Measurements from ENCODE around the gene ARHGAP11A.

The ARHGAP11A gene

DNA sequence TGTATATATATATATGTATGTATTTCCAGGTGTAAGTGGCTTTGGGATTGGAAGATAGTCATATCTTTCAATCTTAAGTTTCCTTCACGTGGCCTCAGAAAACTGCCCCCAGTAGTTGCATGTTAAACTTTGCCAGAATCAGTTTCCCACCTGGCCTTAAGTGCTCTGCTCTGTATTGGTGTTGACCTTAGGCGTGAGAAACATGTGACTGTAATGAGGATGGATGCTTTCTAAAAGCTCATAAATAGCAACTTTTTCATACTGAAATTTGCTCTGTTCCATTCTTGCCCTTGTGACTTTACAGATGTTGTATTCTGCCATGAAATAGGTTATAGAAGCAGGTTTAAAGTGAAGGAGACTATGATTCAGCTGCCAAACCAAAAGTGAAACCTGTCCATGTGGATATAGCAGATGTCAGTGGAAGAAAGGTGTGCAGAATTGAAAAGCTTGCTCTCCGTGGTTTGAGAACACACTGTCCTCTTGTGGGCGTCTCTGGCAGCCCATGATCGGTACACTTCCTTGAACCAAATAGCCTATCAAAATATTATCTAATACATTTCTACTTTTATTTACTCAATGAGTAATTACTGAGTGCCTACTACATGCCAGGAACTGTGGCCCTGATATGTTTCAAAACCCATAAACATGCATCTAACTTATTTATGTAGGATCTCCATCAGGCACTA lies 42.0 kb downstream of the ARHGAP11A start:
- no peak for DNase-seq (ENCODE audit: low spot score)

DNA sequence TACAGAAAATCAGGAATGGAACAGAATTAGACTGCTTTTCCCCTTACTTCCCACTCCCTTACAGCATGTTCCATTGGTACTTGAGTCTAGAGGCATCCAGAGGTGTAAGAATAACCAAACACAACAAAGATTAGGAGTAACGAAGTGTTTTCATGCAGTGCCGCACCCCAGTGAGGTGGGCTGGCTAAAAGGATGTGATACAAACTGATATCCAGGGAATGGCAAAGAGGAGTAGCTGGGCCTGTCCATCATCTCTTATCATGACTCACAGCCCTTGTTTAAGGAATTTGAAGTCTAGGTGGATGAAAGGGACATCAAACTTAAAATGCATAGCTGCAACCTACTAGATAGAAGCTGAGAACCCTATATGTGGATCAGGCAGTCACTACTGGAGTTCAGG lies 42.6 kb downstream of the ARHGAP11A start:
- no peak for DNase-seq (ENCODE audit: low spot score)

DNA sequence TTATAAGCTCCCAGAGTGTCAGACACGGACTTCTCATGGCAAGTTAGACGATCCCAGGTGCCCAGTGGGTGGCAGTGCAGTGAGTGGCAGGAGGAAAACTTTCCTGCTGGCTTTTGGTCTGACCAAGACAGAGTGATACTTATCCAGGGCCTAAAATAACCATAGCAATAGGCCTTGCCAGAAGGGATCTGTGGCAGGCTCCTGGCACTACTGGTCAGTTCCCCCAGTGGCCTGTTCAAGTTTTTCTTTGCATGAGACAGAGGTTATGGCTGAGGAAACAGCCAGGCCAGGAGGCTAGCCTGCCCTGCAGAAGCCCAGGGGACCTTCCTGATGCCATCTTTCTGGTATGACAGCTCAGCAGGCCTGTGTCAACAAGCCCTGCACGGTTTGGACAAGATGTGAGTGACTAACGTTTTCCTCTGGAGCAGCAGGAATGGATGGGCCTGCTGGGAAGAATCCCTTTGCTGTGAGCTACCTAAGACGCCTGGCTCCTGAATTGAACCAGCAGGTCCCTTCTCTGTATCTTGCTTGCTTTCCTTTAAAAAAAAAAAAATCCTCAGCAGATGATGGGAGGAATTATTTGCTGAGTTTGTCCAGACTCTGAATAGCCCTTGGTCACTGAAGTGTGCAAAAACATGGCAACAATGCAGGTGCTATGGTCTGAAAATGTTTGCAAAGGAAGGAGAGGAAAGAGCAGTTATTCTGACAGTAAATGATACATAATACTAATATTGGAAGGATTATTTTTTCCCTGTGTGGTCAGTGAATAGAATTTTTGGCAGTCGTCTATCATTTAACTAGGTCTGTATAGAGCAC lies 44.2 kb downstream of the ARHGAP11A start:
- no peak for DNase-seq (ENCODE audit: low spot score)

DNA sequence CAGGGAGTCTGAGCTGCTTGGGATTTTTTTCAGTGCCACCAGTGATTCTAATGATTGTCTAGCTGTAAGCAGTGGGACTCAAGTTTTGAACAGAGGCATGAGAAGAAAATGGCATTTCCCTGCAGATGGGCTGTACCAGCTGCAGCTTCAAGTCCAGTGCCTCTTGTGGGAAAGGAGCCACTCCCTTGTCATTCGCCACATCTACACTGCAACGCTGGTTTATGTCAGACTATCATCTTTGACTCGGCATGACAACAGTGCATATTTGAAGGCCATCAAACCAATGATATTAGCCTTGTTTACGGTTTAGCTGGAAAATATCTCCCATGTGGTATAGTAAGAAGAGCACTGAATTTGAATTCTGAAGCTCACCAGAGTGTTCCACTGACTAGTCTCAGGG lies 48.4 kb downstream of the ARHGAP11A start:
- DNase-seq (ENCODE audit: low spot score), result no peak

DNA sequence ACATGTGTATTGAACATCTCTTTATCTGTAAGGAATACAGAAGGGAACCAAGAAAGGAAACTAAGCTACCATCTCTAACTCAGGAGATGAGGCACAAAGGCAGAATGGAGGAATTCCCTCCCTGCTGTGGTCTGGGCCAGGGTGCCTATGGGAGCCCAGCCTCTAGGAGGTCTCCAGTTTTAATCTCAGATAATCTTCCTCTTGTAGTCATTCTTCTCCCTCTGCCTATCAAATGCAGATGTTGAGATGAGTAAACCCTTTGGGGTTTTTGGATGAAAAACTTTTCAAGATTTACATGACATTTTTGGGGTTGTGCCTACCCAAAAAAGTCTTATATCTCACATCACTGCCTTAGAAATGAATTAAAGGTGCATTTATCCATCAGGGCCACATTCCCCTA lies 49.5 kb downstream of the ARHGAP11A start:
- no peak for DNase-seq (ENCODE audit: low spot score)

DNA sequence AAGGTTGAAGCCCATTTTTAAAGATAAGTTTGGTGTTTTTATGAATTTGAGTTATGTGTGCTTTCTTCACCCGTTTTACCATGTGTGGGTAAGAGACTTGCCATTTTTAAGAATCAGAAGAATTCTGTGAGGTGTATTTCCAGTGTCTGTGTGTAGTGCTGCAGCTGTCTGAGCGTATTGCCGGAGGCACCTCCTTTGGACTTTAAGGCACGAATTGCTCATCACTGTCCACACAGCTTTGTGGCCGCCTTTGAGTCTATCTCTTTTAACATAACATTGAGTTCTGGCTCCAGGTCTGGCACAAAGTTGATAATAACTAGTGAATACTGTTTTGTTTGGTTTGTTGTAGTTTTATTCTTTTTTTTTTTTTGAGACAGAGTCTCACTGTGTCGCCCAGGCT lies 52.0 kb downstream of the ARHGAP11A start:
- no peak for DNase-seq (ENCODE audit: low spot score)

DNA sequence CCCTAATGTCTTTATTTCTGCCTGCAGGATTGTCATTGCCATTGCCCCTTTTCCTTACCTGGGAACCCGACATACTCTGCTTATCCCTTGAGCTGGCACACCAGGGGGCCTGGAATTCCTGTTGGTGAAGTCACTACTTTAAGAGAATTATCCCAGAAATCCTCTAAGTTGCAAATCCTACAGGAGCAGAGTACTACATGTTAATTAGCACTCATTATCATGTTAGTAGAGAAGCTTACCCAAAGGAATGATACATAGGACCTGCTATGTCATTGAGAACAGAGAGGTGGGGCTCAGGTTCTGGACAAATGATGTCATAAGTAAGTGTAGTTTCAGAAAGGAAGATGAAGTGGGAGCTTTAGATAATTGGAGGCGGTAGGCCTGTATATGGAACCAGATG lies 53.6 kb downstream of the ARHGAP11A start:
- DNase-seq (ENCODE audit: low spot score), result no peak

DNA sequence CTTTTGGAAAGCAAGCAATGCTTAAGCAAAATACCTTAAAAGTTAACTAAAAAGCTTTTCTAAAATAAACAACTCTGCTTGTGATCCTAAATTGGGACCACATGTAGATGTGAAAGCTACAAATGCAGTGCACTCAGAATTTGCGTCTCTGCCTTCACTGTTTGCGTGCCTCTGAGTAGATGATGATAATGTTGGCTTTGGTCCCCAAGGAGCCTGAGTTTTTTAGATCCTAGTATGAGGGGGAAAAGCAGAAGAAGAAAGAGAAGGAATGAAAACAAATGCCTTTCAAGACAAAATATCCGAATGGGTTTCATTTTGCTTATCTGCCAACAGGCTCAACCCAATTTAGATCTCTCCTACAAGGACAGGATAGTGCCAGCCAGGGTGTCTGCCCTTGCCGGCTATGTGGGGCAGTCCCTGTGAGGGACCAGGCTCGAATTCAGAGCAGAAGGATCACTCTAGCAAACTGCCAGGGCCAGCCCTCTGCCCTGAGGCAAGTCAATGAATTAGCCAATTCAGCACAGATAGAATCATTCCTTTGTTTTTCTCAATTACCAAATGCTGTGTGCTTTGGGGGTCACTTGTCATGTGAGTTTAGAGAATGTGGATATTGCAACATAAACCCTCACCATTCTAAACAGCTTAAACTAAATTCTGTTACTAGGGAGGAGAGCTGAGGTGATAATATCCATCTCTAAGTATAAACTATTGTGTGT lies 54.8 kb downstream of the ARHGAP11A start:
- DNase-seq (ENCODE audit: low spot score), result no peak

DNA sequence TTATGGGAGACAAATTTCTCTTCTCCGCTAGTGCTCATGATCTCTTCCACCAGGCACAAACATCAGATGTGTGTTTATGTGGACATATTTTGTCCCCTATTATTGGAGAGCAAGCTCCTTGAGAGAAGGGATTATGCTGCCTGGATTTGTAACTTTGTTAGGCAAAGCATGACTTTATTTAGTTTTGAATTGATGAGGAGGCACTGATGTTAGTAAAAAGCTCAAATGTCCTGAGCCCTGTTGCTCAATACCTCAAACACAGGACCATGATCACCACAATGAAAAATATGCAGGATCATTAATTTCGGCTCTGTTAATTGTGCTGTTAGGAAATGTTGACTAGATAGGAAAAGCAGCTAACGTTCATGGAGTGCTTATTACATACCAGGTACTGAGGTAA lies 55.3 kb downstream of the ARHGAP11A start:
- no peak for DNase-seq (ENCODE audit: low spot score)

DNA sequence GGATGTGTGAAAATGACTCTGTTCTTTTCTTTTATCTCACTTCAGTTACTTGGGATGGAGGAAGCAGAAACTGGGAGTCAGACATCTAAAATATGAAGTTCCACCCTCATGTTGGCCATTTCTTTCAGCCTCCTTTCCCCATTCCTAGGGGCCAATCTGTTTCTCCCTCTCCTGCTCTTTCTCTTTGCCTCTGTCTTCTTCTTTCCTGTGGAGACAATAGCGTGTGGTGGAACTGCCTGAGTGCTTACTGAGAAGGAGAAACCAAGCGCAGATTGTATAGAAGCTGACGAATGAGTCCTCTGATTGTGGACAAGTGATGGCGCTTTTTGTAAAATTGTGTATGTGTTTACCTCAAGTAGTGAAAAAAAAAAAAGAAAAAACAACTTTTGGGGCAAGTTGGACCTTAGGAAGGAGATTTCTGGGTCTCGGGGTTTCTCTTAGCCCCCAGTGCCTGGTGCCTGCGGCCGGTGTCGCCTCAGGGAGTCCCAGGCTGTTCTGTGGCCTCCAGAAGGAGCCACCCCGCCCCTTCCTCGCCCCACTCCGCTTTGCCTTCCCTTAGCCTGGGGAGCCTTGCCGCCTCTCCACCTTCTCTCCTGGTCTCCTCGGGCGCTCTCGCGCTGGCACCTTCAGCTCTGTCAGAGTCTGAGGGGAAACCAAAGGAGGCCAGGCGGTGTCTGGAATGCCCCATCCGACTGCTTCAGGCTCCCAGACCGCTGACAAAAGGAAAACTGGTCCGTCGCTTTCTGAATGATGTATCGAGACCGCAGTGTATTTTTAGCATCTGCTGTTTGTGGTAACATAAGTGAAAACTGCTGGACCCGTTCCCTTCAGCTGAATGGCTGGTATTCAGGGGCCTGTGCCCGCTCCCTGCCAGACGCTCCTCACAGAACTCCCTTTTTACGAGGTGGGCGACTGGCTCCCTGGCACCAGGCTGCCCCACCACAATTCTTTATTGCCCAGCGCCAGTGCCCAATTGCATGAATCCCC lies 56.3 kb downstream of the ARHGAP11A start:
- DNase-seq (ENCODE audit: low spot score), result no peak

DNA sequence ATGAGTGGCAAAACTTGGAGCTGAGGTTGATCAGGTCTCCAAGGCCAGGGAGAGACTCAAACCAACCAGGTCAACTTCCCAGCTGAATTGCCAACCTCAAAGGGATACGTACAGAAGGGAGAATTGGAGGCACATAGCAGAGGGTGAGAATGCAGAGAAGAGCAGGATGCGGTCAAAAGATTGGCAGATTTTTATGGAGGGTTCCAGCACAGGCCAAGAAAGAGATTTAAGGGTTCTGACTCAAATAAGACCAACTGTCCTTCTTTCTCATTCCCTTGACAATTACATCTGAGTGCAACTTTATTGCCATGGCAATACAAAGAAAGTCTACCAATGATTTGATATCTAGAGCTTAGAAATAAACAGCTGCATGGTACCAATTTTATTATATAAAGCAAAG lies 59.4 kb downstream of the ARHGAP11A start:
- DNase-seq (ENCODE audit: low spot score), result no peak

DNA sequence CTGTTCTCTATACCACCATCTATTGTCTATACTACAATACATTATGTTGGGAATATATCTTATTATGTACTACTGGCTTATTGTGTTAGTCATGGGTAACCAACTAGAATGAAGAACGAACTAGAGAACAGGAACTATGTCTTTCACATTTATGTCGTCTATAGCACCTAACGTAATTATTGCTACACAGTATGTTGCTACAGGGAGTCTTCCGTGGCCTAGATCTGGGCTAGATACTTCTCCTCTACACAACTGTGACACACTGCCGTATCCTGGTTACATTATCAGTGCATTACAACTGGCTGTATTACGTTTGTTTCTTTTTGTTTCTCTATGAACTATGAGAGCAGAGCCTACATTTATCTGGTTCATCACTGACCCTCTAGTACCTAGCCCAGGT lies 60.2 kb downstream of the ARHGAP11A start:
- DNase-seq (ENCODE audit: low spot score), result no peak

DNA sequence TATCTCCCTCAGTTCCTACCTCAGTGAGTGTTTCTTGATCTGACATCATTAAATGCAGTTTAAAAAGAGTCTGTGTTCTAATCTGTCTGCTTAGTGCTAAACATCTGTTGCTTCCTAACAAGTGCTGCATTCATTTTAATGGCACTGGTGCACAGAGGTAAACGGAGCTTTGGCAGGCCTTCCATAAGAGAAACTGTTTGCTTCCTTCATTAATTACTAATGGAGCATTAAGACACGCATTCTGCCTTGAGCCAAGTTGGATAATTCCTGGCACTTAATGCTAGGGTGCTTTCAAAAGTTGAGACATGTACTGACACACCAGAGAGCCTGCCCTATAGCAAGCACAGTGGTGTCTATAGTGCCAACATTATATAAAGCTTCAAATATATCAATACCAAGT lies 60.9 kb downstream of the ARHGAP11A start:
- DNase-seq (ENCODE audit: low spot score), result no peak

DNA sequence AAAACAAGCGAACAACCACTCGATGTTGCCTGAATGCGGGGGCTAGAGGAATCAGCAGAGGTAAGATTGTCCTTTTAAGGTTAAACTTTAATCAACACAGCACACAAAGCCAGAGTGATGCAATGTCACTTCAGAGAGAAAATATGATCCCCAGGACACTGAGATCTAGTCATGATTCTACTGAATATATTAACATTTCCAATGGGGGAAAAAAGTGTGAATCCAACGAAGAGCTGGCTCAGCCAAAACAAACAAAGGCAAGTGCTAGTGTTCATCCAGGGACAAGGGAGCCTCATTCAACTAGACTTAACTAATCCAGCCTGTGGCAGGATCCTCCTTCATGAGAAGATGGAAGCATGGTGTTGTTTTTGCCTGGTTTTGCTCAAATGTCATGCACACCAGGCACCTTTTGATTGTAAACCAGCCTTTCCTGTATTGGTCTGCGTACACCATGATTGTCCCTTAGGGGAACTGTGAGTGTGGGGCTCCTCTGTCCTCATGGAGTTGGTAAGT lies 62.0 kb downstream of the ARHGAP11A start:
- DNase-seq (ENCODE audit: low spot score), result no peak

DNA sequence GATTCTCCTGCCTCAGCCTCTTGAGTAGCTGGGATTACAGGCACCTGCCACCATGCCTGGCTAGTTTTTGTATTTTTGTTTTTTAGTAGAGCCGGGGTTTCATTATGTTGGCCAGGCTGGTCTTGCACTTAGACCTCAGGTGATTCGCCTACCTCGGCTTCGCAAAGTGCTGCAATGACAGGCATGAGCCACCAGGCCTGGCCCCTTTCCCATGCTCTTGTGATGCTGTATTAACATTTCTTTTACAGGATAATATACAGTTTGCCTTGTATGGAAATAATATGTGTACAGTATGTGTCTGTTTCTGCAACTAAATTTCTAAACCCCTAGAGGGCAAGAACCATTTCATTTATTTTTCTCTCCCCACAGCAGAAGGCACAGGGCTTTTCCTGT lies 64.0 kb downstream of the ARHGAP11A start:
- DNase-seq (ENCODE audit: low spot score), result no peak

DNA sequence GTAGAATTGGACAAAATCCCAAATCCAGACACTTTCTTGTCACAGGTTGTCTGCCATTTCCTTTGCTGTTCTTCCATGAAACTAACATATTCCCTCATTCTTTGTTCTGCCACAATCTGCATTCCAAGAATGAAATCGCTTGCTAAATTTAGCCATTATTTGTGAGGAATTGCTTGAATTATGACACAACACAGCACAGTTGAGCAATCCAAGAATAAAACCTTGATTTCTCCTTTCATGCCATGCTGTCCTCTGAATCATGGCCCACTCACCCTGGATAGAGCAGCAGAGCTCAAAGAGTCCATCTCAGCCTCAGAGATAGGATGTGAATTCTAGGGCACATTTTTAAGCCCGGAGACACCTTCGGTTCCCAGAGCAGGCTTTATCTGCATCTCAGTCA lies 67.3 kb downstream of the ARHGAP11A start:
- no peak for DNase-seq (ENCODE audit: low spot score)

DNA sequence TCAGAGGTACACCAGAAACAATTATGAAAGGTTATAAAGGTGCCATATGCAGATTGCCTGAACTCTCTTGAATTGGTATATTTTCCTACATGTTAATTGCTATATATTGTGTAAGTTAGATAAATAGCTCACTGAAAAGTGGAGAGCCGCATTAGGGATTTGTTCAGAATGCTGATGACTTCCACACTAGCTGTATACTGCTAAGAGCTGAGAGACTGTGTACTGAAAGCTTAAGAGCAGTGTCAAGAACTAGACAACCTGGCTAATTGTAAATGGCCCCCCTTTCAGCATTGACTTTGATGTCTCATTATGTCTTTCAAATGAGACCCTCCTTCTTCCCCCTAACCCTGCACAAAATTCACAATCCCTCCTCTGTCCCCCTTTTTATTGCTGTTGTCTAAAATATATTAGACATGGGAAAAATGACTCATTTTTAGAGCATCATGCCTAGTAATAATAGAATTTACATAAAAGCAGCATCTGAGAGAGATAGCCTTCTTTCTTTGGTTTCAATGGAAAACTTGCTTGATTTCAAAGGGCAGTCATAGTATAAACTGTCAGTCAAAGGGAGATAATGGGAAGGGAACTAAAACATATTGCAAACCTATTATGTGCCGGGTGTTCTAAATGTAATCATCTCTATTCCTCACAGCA lies 67.8 kb downstream of the ARHGAP11A start:
- no peak for DNase-seq (ENCODE audit: low spot score)

DNA sequence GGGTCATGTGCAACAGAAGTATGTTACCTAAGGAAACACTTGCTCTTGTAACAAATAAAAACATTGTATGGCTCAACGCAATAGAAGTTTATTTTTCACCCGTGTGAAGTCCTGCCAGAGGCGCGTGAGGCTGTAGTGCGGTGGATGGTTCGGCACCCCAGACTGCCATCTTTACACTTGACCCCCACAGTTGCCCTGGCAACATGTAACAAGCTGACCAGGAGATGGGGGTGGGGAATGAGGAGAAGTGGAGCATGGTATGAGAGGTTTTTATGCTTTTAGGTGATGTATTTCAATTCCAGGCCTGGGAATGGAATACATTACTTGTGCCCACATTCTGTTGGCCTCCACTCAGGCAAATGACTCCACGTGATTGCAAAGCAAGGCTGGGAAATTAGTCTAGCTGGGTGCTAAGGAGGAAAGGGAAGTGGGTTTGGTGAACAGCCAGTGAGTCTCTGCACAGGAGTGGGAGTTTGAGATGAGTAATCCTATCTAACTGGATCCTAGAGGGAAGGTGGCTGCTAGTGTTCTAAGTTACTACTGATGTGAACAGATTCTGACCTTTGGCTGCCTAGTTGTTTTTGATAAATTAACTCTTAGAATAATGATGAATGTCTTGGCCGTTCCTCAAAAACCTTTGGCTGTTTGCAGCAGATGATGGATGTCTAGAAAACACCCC lies 68.7 kb downstream of the ARHGAP11A start:
- DNase-seq (ENCODE audit: low spot score), result peak; percentile 6

DNA sequence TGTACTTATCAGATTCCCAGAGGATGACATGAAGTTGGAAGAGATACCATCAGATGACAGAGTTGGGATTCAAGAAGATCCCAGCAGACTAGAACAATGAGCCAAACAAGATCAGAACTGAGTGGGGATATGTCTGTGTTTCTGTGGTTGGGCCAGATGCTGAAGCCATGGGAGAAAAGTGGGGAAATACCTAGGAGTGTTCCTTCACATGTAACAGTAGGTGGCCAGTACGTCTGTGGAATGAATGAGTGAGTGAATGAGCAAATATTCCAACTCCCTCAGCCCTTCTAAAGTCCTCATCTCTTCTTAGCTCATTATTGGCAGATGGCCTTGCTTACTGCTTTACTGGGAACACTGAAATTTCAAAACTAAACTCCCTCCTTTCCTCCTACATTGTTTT lies 70.3 kb downstream of the ARHGAP11A start:
- DNase-seq (ENCODE audit: low spot score), result no peak

DNA sequence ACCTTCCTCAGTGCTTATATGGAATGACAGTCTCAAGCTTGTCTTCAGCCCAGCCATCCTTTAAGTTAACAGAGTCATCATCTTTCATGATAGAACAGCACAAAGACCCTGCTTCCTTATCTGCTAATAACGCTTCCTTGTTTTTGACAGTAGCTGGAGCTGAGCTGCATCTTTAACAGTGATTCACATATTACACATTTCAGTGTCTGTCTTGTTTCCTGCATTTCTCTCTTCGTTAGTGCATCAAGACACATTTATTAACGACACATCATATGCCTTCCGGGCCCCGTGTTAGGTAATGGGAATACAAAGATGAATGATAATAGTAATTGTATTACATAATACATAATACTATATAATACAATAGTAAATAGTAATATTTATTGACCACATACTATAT lies 72.3 kb downstream of the ARHGAP11A start:
- DNase-seq (ENCODE audit: low spot score), result no peak

All from activated CD4-positive, alpha-beta T cell treated with anti-CD3 and anti-CD28 coated beads, Interleukin-2, Interleukin-4, amounts not matched to agents 100 ng/mL and 50 ng/mL, durations not matched to agents 16 hours and 8 hours (primary cell).